GM19193 (cell line): ENCODE data around the gene SLC7A7.

Experiments
- POLR2A ChIP-seq: IDR thresholded peaks from 4 replicates; pipeline ENCODE4 v1.6.1; 2011; ENCODE audit not compliant: insufficient read depth, insufficient read length; ENCODE audit errors: extremely low read depth

The SLC7A7 gene

DNA sequence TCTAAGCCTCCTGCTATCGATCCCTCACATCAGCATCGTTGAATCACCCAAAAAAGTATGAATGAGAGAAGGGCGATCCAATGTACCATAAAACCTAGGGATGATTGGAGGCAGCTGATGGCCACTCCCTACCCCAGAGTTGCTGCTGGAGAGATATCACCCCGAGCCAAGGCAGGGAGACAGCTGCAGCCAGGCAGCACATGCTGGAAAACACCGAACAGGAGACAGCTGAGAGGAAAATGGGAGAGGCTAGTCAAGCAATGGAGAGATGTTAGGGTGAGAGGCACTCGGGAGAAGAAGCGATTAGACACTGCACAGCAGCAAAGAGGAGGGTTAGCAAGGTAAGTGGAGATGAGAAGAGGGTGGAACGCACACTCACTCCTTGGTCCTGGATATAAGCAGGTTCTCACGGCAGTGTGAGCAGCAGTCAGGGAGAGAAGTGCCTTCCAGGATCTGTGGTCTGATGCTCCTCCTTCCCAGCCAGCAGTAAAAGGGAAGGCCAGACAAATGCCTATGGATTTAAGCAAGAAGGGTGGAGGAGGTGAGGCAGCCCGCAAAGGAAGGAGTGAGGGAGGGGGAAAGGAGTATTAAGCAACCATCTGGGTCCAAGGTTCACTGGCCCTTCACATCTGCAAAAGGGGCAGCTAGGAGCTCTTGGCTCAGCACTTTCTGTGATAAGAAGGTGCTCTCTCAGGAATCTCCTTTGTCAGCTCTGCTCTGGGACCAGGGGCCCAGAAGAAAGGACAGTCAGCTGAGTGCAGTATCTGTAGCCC, at the start of gene SLC7A7:
Gene SLC7A7, minus strand, starts transcription at position 495 of the 773 bp plus-strand sequence. CDS start 2,037 bp downstream, outside the sequence.
- no peak for TF ChIP-seq POLR2A

DNA sequence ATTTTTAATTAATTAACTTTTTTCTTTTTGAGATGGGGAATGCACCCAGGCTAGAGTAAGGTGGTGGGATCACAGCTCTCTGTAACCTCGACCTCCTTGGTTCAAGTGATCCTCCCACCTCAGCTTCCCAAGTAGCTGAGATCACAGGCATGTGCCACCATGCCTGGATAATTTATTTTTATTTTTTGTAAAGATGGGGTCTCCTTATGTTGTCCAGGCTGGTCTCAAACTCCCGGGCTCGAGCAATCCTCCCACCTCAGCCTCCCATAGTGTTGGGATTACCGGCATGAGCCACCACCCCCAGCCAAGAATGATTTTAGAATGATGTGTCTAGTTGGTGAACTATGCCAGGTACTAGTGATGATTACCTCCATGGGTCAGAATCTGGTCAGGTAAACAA, 49.7 kb upstream of the SLC7A7 start:
- TF ChIP-seq POLR2A: no peak

DNA sequence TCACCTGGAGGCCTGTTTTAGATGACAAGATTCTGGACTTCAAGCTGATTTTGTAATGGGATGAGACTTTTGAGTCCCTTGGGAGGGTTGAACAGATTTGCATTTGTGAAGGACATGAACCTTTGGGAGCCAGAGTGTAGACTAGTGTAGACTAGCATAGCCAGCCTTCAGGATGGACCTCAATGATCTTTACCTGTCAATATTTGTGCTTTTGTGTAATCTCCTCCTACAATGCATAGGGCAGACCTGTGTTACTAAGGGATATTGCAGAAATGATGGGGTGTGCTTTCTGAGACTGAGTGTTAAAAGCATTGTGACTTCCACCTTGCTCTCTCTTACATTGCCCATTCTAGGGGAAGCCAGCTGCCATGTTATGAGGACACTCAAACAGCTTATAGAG, 46.4 kb upstream of the SLC7A7 start:
- no peak for TF ChIP-seq POLR2A

DNA sequence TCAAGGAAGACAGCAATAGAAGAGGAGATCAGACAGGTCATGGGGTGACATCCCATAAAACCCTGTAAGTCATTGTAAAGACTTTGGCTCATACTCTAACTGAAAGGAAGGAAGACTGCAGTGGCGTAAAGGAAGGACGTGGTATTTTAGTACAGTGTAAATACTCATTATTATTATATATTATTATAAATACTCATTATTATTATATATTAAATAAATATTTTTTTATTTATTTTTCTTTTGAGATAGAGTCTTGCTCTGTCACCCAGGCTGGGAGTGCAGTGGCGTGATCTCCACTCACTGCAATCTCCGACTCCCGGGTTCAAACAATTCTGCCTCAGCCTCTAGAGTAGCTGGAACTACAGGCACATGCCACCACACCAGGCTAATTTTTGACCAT, 41.2 kb upstream of the SLC7A7 start:
- TF ChIP-seq POLR2A: no peak

DNA sequence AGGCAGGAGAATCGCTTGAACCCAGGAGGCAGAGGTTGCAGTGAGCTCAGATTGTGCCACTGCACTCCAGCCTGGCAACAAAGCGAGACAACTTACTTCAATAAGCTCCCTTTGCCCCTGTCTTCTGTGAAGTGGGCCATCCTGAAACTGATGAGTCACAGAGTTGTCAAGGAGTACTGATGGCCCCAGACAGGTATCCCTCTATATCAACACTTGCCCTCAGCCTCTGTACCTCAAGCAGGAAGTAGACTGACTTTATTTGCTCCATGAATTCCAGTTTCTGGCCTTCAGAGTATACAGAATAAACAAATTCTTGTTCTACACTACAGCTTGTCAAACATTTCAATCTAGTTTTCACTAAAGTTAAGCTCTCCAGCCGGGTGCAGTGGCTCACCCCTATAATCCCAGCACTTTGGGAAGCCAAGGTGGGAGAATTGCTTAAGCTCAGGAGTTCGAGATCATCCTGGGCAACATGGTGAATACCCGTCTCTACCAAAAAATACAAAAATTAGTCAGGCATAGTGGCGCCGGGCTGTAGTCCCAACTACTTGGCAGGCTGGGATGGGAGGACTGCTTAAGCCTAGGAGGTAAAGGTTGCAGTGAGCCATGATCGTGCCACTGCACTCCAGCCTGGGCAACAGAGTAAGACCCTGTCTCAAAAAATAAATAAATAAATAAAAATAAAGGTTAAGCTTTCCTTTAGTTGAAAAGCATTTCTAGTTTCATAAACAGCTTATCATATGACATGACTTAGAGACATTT, 39.9 kb upstream of the SLC7A7 start:
- no peak for TF ChIP-seq POLR2A

DNA sequence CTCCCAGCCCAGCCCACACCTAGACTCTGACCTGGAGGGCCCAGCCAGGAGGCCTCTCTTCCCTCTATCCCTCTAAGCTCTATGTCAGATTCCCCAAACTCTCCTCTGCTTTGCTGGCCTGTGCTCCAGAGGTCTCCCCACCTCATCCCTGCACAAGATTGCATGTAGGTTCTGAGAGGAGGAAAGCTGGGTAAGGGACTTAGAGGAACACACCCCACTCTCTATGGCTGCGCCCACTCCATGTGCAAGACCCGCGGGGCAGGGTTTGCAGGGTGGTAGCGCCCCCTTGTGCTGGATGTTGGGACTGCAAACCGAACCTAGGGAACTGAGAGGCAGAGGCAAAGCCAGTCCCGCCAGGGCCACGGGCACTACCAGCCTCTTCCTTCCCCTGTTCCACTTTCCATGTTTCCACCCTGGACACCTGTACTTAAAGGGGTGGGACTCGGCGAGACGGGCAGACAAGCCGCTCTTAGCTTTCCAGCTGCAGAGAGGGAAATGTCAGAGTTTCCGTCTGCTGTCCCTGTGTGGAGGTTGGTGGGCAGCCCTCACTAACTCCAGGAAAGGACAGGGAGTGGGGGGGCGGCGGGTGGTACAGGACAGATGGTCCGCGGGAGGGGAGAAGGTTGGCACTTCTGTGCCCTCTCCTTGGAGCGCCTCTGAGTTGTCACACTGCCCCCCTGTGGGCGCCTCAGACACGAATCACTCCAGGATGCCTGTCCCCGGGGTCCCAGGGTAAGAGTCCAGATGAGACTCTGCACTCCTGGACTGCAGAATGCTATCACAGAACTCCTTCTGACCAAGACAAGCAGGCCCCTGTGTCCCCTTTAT, 37.9 kb upstream of the SLC7A7 start:
- no peak for TF ChIP-seq POLR2A

DNA sequence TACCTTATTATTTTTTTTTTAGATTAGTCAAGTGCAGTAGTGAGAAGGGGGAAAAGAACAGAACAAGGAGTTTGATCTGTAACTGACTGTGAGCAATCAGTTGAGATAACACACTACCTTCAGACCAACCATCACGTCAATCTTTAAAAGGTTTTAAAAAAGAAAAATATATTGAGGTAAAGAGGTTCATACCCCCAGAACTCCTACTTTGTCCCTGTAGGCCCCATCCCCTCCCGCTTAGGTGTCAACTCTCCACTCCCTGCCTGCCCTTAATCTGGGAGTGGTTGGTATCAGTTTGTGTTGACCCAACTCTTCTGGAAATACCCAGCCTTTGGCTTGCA, 37.3 kb upstream of the SLC7A7 start:
- TF ChIP-seq POLR2A: no peak

DNA sequence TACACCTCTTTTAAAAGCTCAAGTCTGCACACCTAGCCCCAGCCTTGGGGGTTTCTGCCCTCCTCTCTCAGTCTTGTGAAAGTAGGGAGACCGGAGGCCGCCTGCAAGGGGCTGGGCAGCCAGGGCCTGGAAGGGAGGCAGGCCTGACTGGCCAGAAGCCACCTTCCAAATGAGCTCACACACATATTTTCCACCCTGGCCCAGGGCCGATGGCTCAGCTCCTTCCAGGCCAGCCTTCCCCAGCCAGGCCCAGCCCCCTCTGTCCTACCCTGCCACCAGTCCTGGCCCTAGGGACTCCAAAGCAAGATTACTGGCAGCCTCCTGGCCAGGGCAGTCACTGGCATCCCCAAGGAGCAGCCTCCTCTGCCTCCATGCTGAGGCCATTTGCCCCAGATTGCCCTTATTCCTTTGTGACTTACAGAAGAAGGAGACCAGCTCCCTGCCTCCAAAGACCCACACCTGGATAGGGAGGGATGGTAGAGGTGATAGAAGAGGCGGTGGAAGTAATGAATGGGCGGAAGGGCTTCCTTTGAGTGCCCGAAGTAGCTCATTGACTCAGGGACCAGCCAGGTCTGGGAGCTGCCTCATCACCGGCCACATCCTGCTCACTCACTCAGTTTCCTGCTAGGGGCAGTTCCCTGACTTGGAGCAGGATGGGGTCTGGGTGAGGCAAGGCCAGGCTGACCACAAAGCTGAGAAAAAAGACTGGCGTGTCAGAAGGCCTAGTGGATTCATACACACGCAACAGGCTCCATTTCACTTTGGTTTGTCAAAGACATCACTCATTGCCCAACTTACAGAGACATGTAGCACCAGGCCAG, 35.9 kb upstream of the SLC7A7 start:
- no peak for TF ChIP-seq POLR2A

DNA sequence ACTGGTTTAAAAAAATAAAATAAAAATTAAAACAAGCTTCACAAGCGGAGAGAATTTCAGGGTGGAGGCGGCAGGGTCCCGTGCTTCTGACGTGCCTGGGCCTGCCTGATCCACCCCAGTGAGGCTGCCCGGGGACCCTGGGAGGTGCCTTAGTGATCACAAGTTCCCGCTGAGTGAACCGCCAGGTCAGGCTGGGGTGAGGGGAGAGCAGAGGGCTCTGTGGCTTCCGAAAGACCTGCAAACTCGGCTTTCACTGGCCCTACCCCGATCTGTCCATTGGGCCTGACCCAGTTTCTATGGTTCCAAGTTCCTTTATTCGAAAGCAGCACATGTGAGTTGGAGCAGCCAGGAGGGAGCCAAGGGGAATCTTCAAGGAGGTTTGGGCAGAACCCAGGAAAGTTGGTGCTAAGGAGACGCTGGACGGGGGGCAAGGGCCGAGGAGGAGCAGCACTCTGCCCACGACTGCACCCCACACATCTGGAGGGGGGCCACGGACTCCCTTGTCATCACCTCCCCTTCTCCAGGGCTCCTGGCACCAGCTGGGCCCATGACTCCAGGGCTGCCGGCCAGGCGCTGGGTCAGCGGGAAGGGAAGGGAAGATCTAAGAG, 34.1 kb upstream of the SLC7A7 start:
- TF ChIP-seq POLR2A: no peak

DNA sequence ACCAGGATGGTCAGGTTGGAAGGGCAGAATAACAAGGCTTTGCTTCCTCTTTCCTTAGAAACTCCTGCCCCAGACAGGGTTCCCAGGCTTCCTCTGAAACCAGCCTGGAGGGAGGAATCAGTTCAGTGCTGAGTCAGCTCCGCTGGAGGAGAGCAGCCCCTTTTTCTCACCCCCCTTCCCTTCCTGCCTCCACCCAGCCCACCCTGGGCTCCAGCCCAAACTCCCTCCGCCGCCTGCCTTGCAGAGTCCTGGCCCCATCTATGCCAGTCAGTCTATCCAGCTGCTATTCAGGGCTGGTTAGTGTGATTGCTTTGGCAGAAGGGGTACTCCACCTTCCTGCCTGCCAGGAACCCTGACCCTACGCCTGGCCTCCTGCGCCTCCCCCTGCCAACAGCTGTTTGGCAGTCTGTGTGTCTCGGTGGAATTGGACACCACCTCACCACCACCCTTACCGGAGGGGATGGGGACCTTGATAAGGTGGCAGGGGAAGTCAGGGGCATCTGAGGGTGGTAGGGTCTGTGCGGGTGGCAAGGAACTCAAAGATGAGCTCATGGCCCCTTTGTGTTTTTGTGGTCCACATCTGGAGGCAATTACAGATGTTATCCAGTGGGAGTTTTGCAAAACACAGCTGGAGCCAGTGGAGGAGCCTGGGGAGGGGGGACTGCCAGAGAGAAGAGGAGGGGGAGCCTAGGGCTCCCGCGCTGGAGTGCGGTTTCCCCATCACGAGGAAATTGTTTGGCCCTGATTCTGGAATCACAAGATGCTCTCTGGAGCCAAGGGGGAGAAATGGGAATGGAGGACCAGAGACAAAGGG, 33.3 kb upstream of the SLC7A7 start:
- TF ChIP-seq POLR2A: no peak

DNA sequence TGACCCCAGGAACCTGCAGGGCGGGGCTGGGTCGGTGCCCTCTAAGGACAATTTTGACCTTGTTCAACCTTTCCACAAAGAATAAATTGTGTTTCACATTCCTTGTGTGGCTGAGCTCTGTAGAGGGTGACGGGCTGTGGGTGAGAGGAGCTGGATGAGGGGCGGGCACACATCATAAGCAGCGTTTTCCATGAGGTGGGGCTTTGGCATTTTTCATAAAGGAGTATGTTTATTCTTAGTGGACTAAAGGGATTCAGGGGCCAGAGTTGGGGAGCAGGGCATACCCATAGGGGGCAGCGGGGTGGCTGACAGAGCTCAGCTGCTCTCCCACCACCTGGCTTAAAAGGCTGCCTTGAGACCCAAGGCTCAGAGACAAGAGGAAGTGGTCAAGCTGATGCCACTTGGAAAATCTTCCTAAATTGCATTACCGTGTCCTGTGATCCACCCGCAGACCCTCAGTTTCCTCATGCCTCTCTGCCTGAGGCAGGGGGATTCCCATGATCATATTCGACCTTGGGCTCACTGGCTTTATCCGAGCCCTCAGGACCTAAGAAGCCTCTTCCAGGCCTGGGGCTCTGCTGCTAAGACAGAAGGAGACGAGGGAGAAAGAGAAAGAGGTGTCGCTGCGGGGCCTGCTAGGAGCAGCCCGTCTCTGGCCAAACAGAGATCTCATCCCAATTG, 32.6 kb upstream of the SLC7A7 start:
- TF ChIP-seq POLR2A: no peak

DNA sequence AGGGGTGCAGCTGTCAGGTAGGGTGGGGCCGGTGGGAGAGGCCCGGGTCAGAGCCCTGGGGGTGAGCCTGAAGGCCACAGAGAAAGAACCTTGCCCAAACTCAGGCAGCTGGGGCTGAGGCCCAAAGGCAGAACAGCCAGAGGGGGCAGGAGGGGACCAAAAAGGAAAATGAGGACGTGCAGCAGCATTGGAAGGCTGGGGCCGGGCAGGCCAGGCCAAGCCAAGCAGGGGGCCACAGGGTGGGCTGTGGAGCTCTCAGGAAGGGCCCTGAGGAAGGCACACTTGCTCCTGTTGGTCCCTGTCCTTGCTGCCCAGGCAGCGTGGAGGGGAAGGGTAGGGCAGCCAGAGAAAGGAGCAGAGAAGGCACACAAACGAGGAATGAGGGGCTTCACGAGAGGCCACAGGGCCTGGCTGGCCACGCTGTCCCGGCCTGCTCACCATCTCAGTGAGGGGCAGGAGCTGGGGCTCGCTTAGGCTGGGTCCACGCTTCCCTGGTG, 31.6 kb upstream of the SLC7A7 start:
- TF ChIP-seq POLR2A: no peak
